ENCODE data around the gene SCP2.

DNA sequence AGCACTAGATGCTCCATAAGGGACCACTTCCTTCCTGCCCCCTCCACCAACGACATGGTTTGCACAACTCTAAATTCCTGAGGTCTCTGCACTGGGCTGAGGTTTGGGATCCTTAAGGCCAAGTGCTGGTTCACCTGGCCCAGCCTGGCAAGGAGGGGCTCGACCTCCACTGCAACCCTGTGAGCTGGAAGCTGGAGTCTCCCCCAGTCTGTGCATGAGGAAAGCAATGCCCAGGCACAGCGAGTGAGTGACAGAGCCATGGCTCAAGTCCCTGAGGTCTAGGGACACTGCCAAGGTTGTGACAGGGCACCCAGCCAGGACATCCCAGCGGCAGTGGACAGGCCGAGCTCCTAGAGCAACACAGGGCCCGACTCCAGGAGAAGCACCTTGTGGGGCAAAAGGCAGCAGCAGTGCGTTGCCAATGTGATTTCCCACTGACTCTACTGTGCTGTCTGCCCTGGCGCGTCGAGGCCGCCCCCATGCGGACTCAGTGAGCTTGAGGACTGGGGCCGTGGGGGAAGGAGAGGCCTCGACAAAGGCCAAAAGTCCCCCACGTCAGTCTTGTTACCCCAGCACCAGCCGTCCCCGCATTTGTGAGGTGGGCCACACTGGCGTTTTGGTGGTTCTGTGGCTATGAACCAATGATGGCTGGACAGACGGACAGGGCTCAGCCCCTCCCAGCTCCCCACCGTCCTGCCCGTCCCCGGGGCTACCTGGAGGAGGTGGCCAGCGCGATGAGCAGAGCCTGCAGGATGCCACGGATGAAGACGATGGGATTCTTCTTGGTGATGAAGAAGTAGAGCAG lies 165.0 kb downstream of the SCP2 start:
- TF ChIP-seq EZH2 (IDR thresholded peaks at IDR 0.05; ENCODE audit: low read length, unreplicated experiment) (no peak), CTCF (conservative IDR thresholded peaks at IDR 0.05; ENCODE audit: low read depth, low read length) (no peak)

Measured in PC-3 (cell line).